ENCODE results near the gene RAP1GAP2.

DNA sequence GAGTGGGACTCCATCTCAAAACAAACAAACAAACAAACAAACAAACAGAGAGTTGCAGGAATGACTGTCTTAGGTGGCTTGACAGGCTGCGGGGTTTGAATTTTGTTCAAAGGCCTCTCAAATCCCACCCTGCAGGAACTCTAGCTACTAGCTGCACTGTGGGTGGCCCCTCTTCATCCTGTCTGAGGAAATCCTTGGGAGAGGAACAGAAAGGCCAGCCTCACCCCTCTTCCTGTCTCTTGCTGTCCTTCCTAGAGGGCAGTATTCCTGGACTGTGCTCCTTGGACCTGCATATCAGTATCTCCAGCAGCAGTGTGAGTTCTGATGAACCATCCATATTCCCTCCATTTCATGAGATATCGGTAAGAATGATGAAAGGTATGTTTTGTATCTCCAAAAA lies 44.7 kb upstream of the RAP1GAP2 start:
- TF ChIP-seq, protein P1, sequence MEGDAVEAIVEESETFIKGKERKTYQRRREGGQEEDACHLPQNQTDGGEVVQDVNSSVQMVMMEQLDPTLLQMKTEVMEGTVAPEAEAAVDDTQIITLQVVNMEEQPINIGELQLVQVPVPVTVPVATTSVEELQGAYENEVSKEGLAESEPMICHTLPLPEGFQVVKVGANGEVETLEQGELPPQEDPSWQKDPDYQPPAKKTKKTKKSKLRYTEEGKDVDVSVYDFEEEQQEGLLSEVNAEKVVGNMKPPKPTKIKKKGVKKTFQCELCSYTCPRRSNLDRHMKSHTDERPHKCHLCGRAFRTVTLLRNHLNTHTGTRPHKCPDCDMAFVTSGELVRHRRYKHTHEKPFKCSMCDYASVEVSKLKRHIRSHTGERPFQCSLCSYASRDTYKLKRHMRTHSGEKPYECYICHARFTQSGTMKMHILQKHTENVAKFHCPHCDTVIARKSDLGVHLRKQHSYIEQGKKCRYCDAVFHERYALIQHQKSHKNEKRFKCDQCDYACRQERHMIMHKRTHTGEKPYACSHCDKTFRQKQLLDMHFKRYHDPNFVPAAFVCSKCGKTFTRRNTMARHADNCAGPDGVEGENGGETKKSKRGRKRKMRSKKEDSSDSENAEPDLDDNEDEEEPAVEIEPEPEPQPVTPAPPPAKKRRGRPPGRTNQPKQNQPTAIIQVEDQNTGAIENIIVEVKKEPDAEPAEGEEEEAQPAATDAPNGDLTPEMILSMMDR (IDR thresholded peaks at IDR 0.05): no peak
- no peak for TF ChIP-seq POLR2A (IDR thresholded peaks at IDR 0.05)
